ENCODE data around the gene AKAP13. TPM values are rescaled to one million over a fixed set of nuclear protein-coding genes. Genes with fewer than 3 reads are reported as not detected.

AKAP13 gene
- total RNA-seq, 1 experiment from 2014 or later, result 47.3 TPM

GRCh38 chr15:85452436-85452835, 72.0 kb downstream of the AKAP13 start:
- Mint-ChIP-seq H3K4me1 (peaks cover 15 to 18% of the 10 kb centered on the region in 2 experiments), H3K27me3 (ENCODE audit: low read depth) (no peaks in the 10 kb centered on the region; the same call in 1 of the 2 replicates), H3K36me3 (ENCODE audit: insufficient read depth in 1 of 3, low read depth in 3 of 3) (peaks cover 24 to 30% (median 26%) of the 10 kb centered on the region in 3 experiments), H3K4me3 (no peak overlapping the region), H3K9me3 (peaks cover 26 to 37% of the 10 kb centered on the region in 2 experiments), H3K27ac (0 out of 7 replicates have a peak overlapping the region, but pooled peaks of 1 of the 3 experiments have one; percentile 13)
- no peak overlapping the region for H3K23ac ChIP-seq (ENCODE audit: insufficient read length, low read depth, low read length)
- H3K23me2 ChIP-seq (ENCODE audit: insufficient read length, low read depth, low read length, poor library complexity, severe bottlenecking), result no peaks in the 10 kb centered on the region
- no peak overlapping the region for H4K91ac ChIP-seq (ENCODE audit: insufficient read length, low read depth, low read length)
- TF ChIP-seq CTCF (conservative IDR thresholded peaks at IDR 0.05), result no peak
- no peak overlapping the region for H3K9ac ChIP-seq (ENCODE audit: extremely low read depth, insufficient read length, low read length)
- H2AK5ac ChIP-seq (ENCODE audit: insufficient read length, low read length), result no peak overlapping the region
- H3K14ac ChIP-seq (ENCODE audit: insufficient read depth, low read length), result no peak overlapping the region
- no peak overlapping the region for H3K56ac ChIP-seq (ENCODE audit: insufficient read length, low read depth, low read length)
- no peak overlapping the region for H4K5ac ChIP-seq (ENCODE audit: insufficient read length, low read depth, low read length)
- H3K4me1 ChIP-seq (ENCODE audit: insufficient read depth, low read length), result 0 out of 2 replicates have a peak, but pooled peaks cover 5% of the 10 kb centered on the region
- no CpG with 5 or more reads among the region's 1 CpG for WGBS (ENCODE audit: extremely low coverage, insufficient read length, low lambda C conversion rate)
- no peak overlapping the region for H3T11ph ChIP-seq (ENCODE audit: low read length)
- no peak overlapping the region for H2AFZ ChIP-seq (ENCODE audit: low read length)
- no peak overlapping the region for H3K18ac ChIP-seq (ENCODE audit: insufficient read length, low read depth, low read length)
- H3K79me2 ChIP-seq (ENCODE audit: insufficient read depth, low read length), result peaks cover 3% of the 10 kb centered on the region; the same call in 1 of the 2 replicates
- no peaks in the 10 kb centered on the region for H3K27me3 ChIP-seq (ENCODE audit: insufficient read depth, low read length)
- H4K8ac ChIP-seq (replicated peaks; ENCODE audit: insufficient read length, low read depth, low read length), result no peak overlapping the region
- no peak overlapping the region for H2BK12ac ChIP-seq (ENCODE audit: insufficient read length, low read depth, low read length)
- H3K4me2 ChIP-seq (ENCODE audit: insufficient read depth, insufficient read length, low read length), result no peak overlapping the region
- no peaks in the 10 kb centered on the region for H4K20me1 ChIP-seq (ENCODE audit: control insufficient read depth, insufficient read depth, insufficient read length)
- no peak overlapping the region for H2BK5ac ChIP-seq (ENCODE audit: insufficient read length, low read length)
- no peak for DNase-seq
- H3K27ac ChIP-seq (ENCODE audit: insufficient read length, low read depth, low read length), result no peak overlapping the region
- H2BK120ac ChIP-seq (ENCODE audit: low read depth, low read length, poor library complexity, severe bottlenecking), result no peak overlapping the region
- no peak overlapping the region for H3K4ac ChIP-seq (ENCODE audit: low read depth, low read length)
- peaks cover 6% of the 10 kb centered on the region for H3K79me1 ChIP-seq (ENCODE audit: insufficient read depth, low read depth, low read length, poor library complexity, severe bottlenecking)
- no peak overlapping the region for H2BK15ac ChIP-seq (ENCODE audit: low read depth, low read length)
- no peaks in the 10 kb centered on the region for H3K9me3 ChIP-seq (ENCODE audit: control insufficient read depth, low read depth, low read length)
- no peak overlapping the region for H2BK20ac ChIP-seq (ENCODE audit: low read depth, low read length, poor library complexity, severe bottlenecking)
